HTERT RPE-1 (cell line): ENCODE results near the gene TFIP11.

ENCODE experiments used
- in situ Hi-C: fragments of 300-500 bp; cut with MboI; formaldehyde crosslinking; loops from 4 replicates; pipeline ENCODE4 v1.14.3; 2020; ENCODE audit warnings: low sequenced_read_pairs

The TFIP11 gene

DNA sequence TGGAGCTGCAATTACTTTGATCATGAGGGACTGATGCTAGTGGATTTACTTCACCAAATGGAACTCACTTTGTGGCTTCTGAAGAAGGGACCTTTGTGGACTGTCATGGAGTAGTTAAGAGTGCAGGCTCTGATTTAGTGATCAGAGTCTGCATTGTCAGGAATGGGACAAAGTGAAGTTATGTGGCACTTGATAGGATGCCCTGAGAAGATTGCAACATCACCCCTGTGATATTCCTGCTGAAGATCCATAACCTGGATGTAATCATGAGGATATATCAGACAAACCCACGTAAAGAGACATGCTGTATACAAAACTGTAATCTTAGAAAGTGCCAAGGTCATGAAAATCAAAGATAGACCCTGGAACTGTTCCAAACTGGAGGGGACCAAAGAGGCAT lies 1.6 kb upstream of the TFIP11 start:
- in situ Hi-C loops: no loop called here

DNA sequence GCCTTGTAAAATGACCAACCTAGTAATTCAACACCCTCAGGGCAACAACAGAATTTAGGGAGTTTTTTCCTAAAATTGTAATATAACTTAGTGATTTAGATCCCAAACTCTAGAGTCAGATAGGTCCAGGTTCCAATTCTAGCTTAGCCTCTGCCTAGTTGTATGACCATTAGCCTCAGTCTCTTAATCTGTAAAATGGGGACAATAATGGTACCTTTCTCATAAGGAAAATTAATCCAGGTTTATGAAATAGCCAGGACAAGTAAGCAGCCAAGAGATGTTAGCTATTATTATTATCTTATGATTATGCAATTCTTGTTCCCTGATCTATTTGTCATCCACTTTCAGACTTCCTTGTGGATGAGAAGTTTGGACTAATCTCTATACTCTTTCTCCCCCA lies 4.1 kb downstream of the TFIP11 start:
- in situ Hi-C loops: no loop called here

DNA sequence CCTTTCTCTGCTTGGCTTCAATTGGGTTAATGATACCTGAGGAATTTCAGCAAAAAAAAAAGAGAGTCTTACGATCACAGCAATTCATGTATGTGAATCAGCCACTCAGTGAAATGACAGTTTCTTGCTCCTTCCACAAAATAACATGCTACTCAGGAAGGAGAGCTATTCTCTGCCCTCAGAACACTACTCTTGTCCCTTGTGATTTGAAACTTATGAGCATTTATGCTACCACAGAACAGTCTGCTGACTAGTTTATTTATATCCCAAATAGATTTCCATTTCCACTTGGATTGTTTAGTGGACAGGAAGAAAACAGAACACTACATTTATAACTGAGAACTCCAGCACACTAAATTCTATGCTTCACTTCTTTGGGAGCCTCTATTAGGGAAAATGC lies 8.5 kb downstream of the TFIP11 start:
- in situ Hi-C loops: no loop called here

DNA sequence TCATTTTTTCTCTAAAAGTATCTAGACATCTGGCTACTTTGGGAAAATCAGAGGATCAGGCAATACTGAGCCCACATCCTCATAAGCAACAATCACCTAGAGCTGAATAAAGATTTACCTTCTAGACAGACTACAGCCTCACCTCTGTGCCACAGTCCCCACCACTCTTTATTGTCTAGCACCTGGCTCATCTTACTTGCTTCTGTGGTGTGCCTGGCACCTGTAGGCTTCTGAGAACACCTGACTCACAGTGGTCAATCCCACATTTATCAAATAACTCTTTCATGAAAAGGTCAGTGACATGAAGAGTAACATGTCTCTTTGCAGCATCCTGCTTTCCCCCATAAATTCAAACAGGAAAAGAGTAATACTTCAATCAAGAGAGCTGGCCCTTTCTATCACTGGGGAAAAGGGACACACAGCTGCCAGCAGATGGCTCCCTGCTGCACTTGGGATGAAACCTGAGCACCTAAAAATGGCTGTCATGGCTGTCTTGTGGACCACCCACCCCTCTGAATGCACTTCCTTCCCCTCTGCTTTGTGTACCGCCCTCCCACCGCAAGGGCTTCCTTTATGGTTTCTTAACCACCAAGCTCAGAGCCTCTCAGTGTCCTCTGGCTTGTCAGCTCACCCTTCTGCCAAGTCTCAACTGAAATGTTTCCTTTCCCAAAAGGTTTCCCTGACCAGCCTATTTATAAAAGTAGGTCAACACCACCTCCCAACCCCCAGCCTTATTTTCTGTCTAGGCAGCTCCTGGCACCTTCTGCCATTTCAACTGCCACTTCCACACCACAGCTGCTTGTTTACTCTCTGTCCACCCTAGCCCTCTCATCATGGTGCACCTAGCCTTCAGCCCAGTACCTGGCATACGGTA lies 9.3 kb downstream of the TFIP11 start:
- in situ Hi-C loops: no loop called here

- in situ Hi-C loops: no loop called here
Measured at GRCh38 chr22:26501996-26502395, 10.3 kb downstream of the TFIP11 start.

DNA sequence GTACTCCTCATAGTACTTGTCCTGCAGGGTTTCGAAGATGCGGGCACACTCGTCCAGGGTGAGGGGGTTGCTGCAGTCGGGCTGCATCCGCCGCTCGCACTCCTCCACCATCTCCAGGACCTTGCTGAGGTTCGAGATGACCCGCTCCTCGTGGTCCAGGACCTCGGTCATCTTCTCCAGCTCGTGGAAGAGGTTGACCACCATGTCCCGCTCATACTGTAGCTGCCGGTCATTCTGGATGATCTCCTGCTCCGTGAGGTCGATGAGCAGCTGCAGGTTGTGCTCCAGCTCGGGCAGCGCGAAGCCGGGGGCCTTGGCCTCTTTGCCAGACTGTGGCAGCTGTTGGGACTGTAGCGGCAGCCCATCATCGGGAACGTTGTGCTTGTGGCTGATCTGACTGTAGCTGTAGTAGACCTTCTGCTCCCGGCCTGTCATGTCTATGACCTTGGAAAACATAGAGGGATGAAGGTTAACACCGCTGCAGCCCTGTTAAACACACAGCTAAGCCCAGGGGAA lies 13.0 kb downstream of the TFIP11 start:
- in situ Hi-C loops: no loop called here

DNA sequence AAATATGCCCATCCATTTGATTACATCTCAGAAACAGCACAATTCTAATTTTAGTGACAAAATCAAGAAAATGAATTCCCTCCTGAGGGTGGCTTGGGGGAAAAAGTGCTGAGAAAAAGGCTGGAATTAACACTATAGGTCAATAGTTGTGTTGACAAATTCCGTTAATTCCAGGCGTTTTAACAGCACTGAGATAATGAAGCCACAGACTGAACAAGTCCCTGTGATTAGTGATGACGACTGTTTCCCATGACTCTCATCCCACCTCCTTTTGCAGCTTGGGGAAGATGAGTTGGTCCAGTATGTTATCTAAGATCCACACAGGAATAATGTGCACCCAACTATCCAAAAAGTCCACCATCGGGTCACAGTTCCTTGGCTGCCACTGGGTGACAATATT lies 15.8 kb downstream of the TFIP11 start:
- in situ Hi-C loops: no loop called here

DNA sequence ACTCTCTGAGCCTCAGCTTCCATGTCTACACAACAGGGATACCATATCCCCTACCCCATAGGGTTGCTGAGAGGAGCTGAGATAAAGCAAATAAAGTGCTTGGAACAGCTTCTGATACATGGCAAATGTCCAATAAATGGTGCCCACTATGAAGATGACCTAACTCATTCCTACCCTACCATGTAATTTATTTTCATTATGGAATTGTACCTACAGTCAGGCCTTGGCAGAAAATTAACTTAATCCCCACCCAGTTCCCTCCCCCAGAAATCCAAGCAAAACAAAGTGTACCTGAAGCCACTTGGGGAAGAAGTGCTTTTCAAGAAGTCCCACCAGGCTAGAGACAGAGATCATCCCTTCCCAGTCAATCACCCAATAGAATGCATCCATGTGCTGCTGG lies 17.8 kb downstream of the TFIP11 start:
- in situ Hi-C loops: no loop called here

- in situ Hi-C loops: no loop called here
Measured at GRCh38 chr22:26492220-26492619, 20.1 kb downstream of the TFIP11 start.

DNA sequence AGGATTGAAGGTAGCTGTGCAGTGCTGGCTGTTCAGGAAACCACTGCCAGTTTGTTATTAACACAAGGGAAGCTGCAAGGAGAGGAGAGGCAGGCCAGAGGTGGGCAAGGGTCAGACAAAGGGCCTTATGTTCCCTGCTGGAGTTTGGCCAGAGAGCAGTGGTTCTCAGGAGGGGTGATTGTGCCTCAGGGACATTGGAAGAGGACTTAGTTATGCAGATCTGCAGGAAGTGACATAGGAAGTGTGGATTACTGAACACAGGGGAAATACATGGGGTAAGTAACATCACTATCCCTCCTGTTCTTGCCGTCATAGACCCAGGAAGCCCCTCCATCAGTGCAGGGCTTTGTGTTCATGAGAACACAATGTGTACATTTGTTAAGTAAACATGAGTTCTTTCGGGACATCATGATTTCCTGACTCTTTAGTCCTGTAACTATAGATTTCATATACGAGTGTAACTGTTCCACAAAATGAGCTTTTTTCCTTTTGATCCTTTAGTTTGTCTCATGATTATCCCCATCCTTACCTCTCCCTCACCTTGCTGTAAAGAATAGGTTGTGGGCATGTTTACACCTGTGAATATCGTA lies 22.7 kb downstream of the TFIP11 start:
- in situ Hi-C loops: no loop called here

DNA sequence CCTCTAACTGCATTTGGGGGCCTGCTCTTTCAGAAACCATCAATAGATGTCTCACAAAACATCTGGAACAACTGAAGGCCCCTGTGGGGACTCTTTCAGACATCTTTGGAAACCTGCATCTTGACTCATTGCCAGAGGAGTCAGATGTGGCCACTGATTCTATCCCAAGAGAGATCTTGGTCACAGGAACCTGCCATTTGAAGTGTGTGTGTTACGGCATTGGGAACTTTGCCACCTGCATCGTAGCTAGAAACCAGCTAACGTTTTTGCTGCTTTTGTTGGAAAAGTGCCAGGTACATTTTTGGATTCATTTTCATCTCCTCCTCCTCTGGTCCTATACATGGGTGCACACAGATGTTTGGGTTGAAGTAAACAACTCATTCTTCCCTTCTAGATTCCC lies 24.3 kb downstream of the TFIP11 start:
- in situ Hi-C loops: no loop called here

- in situ Hi-C loops: no loop called here
Measured at GRCh38 chr22:26486394-26486793, 25.9 kb downstream of the TFIP11 start.

- in situ Hi-C loops: no loop called here
Measured at GRCh38 chr22:26485806-26486390, 26.4 kb downstream of the TFIP11 start.

DNA sequence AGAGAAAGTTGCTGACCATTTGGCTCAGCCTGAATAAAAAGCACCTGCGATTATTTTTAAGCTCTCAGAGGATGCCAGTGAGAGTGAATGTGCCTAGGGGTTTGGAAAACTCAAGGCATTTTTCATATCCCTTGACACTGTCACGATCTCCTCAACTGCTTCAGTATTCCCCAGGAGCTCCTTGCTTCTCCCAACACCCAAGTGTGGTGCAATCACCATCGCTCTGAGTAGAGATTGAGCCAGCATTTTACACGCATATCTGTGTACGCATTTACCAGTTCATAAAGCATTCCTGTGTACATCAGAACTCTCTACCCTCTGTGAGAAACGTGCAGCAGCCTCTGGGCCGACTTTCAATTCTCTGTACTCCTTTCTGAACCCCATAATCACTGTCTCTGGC lies 27.3 kb downstream of the TFIP11 start:
- in situ Hi-C loops: no loop called here

- in situ Hi-C loops: no loop called here
Measured at GRCh38 chr22:26484360-26484706, 27.9 kb downstream of the TFIP11 start.

DNA sequence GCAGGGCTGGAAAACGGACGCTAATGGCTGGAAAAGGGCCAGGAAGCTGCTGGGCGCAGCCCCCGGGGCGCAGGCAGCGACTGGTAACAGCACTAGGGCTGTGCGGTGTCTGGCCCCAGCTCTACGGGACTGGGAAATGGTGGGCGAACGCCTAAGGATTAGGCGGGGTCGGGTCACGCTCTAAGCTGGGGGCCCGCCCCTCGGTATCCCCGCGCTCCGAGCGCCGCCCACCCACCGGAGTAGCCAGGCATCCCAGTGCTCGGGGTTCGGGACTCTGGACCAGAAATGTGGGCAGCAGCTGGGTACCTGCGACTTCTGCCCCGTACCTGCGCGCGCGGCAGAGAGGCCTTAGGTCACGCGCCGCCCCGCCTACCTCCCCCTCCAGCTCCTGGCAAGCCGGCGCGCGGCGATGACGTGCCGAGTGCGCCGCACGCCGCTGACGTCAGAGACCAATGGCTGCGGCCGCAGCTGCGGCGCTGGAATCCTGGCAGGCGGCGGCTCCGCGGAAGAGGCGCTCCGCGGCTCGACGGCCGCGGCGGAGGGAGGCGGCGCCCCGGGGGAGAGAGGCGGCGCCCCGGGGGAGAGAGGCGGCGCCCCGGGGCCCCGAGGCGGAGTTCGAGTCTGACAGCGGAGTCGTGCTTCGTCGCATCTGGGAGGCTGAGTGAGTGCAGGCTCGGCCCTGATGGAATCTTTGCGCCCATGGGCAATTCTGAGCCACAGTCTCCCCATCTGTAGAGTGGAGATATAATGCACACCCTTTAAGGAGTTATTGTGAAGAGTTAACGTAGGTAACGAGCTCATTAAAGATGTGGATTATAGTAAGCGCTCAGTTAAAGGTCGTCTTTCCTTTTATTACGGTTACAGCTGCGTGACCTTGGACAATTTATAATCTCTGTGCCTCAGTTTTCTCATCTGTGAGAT lies 28.6 kb downstream of the TFIP11 start, which contains the start of the genes HPS4 and SRRD:
HPS4 (minus strand) TSS at position 345 of the 921 bp plus-strand sequence. CDS start 2,021 bp downstream, outside the sequence.
SRRD (plus strand) TSS at position 439 of the 921 bp plus-strand sequence; CDS start at position 453, 14 bp downstream.
- in situ Hi-C loops: no loop called here

GRCh38 chr22:26483043-26483438 lies 29.2 kb downstream of the TFIP11 start:
- in situ Hi-C loops: no loop called here

DNA sequence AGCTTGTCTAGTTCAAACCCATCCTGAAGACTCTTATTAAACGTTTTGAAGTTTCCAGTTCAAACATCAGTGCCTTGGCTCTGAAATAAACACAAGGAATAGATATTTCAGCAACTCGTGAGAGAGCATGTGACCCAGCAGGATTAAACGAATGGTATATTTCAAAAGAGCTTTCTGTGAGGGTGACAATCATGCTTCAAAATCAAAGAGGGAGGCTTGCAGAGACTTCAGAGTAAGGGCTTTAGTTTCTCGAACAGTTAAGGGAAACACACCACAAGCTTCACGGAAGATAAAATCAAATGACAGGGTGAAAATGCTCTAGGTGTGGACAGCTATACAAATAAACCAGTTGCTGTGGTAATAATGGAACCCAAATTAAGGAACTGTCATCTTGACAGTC lies 30.1 kb downstream of the TFIP11 start:
- in situ Hi-C loops: no loop called here

GRCh38 chr22:26481694-26482093 lies 30.6 kb downstream of the TFIP11 start:
- in situ Hi-C loops: no loop called here

DNA sequence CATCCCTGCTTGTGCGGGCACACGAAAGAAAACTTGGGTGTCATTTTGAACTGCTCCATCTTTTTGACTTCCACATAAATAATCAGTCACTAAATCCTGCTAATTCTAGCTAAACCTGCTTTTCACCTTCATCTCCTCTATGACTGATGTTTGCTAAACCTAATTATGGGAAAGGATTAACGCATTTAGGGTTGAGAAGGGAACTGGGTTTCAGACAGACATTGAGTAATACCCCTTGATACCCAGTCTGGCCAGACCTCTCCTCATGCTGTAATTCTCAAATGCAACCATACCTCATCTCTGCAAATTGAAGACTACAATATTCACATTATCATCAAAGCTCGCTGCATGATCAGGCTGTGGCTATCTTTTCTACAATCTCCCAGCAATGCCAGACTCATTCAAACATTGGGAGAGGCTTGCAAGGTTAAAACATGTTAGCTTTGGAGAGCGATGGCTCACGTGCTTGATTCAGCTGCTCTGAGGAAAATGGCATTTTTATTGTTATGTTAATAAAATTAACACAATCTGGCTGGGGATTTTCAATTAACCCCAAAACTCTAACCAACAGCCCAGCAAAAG lies 31.1 kb downstream of the TFIP11 start:
- in situ Hi-C loops: no loop called here

GRCh38 chr22:26480611-26480932 lies 31.7 kb downstream of the TFIP11 start:
- in situ Hi-C loops: no loop called here
